Trophoblast cell (in vitro differentiated cells and primary cell): ENCODE results near the gene ARHGEF10L.

ENCODE experiments used
- DNase-seq, 2 donors: peaks; one replicate each; pipeline ENCODE4 v3.0.0-alpha.2; 2016
- H2AFZ ChIP-seq: 2 replicates; pipeline ENCODE4 v1.6.1; 2013; ENCODE audit warnings: low read length, moderate library complexity, mild to moderate bottlenecking; ENCODE audit not compliant: insufficient read depth, poor library complexity
- H2AK5ac ChIP-seq: 2 replicates; pipeline ENCODE4 v1.6.1; 2013; ENCODE audit warnings: mild to moderate bottlenecking, low read length
- H2BK120ac ChIP-seq: 2 replicates; pipeline ENCODE4 v1.6.1; 2013; ENCODE audit warnings: low read length, mild to moderate bottlenecking, moderate library complexity; ENCODE audit not compliant: insufficient read depth, poor library complexity
- H2BK12ac ChIP-seq: 2 replicates; pipeline ENCODE4 v1.6.1; 2013; ENCODE audit warnings: mild to moderate bottlenecking, low read length, moderate library complexity
- H2BK5ac ChIP-seq: 2 replicates; pipeline ENCODE4 v1.6.1; 2013; ENCODE audit warnings: low read length, low read depth, moderate library complexity, mild to moderate bottlenecking; ENCODE audit not compliant: poor library complexity
- H3K14ac ChIP-seq: 2 replicates; pipeline ENCODE4 v1.6.1; 2013; ENCODE audit warnings: mild to moderate bottlenecking, low read length
- H3K18ac ChIP-seq: 2 replicates; pipeline ENCODE4 v1.6.1; 2013; ENCODE audit warnings: mild to moderate bottlenecking, low read length
- H3K23ac ChIP-seq: 2 replicates; pipeline ENCODE4 v1.6.1; 2013; ENCODE audit warnings: low read length
- H3K27ac ChIP-seq: 2 replicates; pipeline ENCODE4 v1.5.1; 2013; ENCODE audit warnings: low read depth, mild to moderate bottlenecking, inconsistent platforms, low read length, moderate library complexity
- H3K27me3 ChIP-seq: 2 replicates; pipeline ENCODE4 v1.6.1; 2013; ENCODE audit warnings: inconsistent platforms, mild to moderate bottlenecking, low read length, moderate library complexity; ENCODE audit not compliant: insufficient read depth
- H3K36me3 ChIP-seq, 2 experiments: 1 replicate in 1 of 2; 2 replicates in 1 of 2; pipeline ENCODE4 v1.6.1; 2013; ENCODE audit warnings: low read length in 2 of 2, mild to moderate bottlenecking in 2 of 2, moderate library complexity in 1 of 2; ENCODE audit not compliant: insufficient read depth in 2 of 2, control insufficient read depth in 1 of 2
- H3K4ac ChIP-seq: 2 replicates; pipeline ENCODE4 v1.6.1; 2013; ENCODE audit warnings: low read depth, mild to moderate bottlenecking, low read length, moderate library complexity
- H3K4me1 ChIP-seq, 2 experiments: 1 replicate in 1 of 2; 2 replicates in 1 of 2; pipeline ENCODE4 v1.6.1; 2013; ENCODE audit warnings: low read length in 2 of 2, mild to moderate bottlenecking in 2 of 2, moderate library complexity in 1 of 2; ENCODE audit not compliant: insufficient read depth in 2 of 2, control insufficient read depth in 1 of 2
- H3K4me2 ChIP-seq: 2 replicates; pipeline ENCODE4 v1.6.1; 2013; ENCODE audit warnings: inconsistent platforms, mild to moderate bottlenecking, low read length, moderate library complexity
- H3K4me3 ChIP-seq: 2 replicates; pipeline ENCODE4 v1.5.1; 2013; ENCODE audit warnings: mild to moderate bottlenecking, low read depth, low read length, inconsistent platforms
- H3K79me1 ChIP-seq: one replicate; pipeline ENCODE4 v1.6.1; 2013; ENCODE audit warnings: low read length
- H3K79me2 ChIP-seq: 2 replicates; pipeline ENCODE4 v1.6.1; 2013; ENCODE audit warnings: low read length, mild to moderate bottlenecking; ENCODE audit not compliant: control insufficient read depth, insufficient read depth, poor library complexity
- H3K9ac ChIP-seq: 2 replicates; pipeline ENCODE4 v1.6.1; 2013; ENCODE audit warnings: mild to moderate bottlenecking, low read length
- H3K9me3 ChIP-seq: 2 replicates; pipeline ENCODE4 v1.6.1; 2013; ENCODE audit warnings: low read depth, mild to moderate bottlenecking, control low read depth, inconsistent platforms, low read length; ENCODE audit not compliant: insufficient read depth
- H4K12ac ChIP-seq: 2 replicates; pipeline ENCODE4 v1.6.1; 2013; ENCODE audit warnings: low read depth, mild to moderate bottlenecking, low read length, moderate library complexity
- H4K8ac ChIP-seq: 2 replicates; pipeline ENCODE4 v1.6.1; 2013; ENCODE audit warnings: low read depth, mild to moderate bottlenecking, low read length, moderate library complexity
- H4K91ac ChIP-seq: one replicate; pipeline ENCODE4 v1.6.1; 2013; ENCODE audit warnings: low read depth, mild to moderate bottlenecking, low read length, moderate library complexity
- WGBS: extraction: QIAGEN DNeasy Blood & Tissue Kit; methylation state at CpG from one replicate; pipeline ENCODE4 v1.1.7; 2013; ENCODE audit warnings: missing lambda C conversion rate; ENCODE audit not compliant: insufficient read length, insufficient coverage; ENCODE audit errors: extremely low coverage; 5-methylcytosine and 5-hydroxymethylcytosine counted together

Gene ARHGEF10L

DNA sequence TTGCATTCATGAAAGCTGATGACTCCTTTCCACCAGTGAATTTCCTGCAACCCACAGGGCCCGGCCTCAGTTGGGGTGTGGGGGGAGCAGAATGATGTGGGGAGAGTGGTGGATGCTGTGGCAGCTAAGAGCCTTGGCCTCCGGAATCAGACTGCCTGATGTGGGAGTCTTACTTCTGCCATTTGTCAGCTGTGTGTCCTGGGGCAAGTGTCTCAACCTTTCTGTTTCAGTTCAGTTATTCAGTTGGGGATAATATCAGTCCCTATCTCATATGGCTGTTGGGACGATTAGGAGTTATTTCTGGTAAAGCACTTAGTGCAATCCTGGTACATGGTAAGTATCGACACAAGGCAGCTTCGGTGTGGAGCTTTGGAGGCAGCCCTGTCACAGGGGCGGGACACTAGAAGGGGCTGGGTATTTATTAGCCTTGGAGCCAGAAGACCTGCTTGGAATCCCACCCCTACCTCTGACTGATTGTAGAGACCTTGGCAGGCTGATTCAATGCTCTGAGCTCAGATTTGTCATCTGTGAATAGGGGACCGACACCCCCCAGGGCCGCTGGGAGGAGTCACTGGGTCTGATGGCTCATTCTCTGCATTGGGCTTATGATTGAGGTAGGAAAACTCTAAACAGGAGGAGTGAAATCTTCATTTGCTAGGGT lies 19.6 kb downstream of the ARHGEF10L start:
- Histone ChIP-seq H2AFZ (no peak overlapping the region), H2BK12ac (no peak overlapping the region), H4K91ac (no peak overlapping the region), H2BK120ac (no peak overlapping the region), H3K18ac (no peak overlapping the region), H3K27ac (no peak overlapping the region), H3K9ac (no peak overlapping the region), H3K36me3 (no peaks in the 10 kb centered on the region), H3K79me2 (peaks cover 2% of the 10 kb centered on the region), H3K4me1 (peaks cover 2 to 8% of the 10 kb centered on the region in 2 experiments), H3K9me3 (no peaks in the 10 kb centered on the region), H3K4me3 (no peak overlapping the region), H3K4ac (no peak overlapping the region), H3K79me1 (no peaks in the 10 kb centered on the region), H3K14ac (no peak overlapping the region), H2AK5ac (no peak overlapping the region), H3K23ac (no peak overlapping the region), H3K27me3 (no peaks in the 10 kb centered on the region), H4K8ac (no peak overlapping the region), H3K4me2 (no peak overlapping the region), H2BK5ac (no peak overlapping the region), H4K12ac (no peak overlapping the region)
- no CpG with 5 or more reads among the region's 8 CpGs for WGBS
- no peak for DNase-seq

DNA sequence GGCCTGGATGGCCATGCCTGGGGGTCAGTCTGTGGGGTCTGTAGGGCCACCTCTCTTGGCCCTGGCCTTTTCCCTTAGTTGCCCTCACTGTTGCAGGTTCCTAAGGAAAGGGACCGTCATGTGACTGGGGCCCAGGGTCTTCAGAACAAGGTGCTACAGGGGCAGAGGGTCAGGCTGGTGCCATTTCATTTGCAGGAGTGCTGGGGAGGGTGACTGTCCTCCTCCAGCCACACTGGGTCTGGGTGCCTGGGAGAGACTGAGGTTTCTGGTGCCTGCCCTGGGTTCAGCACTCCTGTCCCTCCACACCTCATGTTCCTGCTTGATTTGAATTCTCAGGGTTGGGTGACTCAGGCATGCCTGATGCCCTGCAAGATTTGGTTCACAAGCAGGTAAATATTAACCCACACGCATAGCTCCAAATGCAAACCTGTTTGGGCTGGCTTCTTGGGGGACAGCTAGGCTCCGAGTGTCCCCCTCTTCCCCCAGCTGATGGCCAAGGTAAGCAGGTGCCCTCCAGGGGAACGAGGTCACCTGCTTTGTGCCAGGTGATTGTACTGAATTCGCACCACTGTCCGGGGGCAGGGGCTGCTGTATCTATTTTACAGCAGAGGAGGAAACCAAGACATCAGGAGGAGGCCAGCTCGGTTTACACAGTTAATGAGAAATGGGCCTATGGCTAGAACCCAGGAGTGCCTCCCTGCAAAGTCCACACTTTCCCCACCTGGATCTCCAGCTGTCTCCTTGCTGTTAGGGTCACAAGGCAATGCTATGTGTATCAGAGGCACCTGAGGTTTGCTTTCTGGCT lies 20.3 kb downstream of the ARHGEF10L start:
- Histone ChIP-seq H2BK12ac (no peak overlapping the region), H3K9me3 (no peaks in the 10 kb centered on the region), H3K36me3 (no peaks in the 10 kb centered on the region), H3K4me1 (peaks cover 2 to 6% of the 10 kb centered on the region in 2 experiments), H3K4ac (no peak overlapping the region), H3K4me3 (no peak overlapping the region), H3K4me2 (no peak overlapping the region), H3K79me1 (no peaks in the 10 kb centered on the region), H3K9ac (no peak overlapping the region), H3K79me2 (peaks cover 2% of the 10 kb centered on the region), H3K27ac (no peak overlapping the region), H3K14ac (no peak overlapping the region), H2AFZ (no peak overlapping the region), H2BK120ac (no peak overlapping the region), H2BK5ac (no peak overlapping the region), H2AK5ac (no peak overlapping the region), H3K27me3 (no peaks in the 10 kb centered on the region), H4K91ac (no peak overlapping the region), H3K18ac (peak overlapping the region; percentile 3), H4K12ac (no peak overlapping the region), H3K23ac (no peak overlapping the region), H4K8ac (no peak overlapping the region)
- WGBS: no CpG with 5 or more reads among the region's 7 CpGs
- DNase-seq: no peak

DNA sequence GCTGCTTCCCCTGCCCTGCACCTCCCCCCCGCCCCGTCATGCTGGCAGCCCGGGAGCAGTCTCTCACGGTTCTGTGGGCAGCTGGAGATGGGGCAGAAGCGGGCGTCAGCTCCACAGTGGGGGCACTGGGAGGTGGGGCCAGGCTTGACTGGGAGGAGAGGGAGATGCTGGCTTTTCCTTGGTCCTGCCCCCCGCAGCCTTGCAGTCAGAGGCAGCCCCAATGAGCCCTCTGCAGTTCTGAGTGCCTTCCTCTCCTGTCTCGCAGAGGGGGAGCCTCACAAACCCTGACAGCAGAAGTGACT lies 21.7 kb downstream of the ARHGEF10L start:
- no peak overlapping the region for H2BK5ac ChIP-seq
- no peaks in the 10 kb centered on the region for H3K79me1 ChIP-seq
- no peak overlapping the region for H3K4me2 ChIP-seq
- H3K4me1 ChIP-seq: peaks cover 2 to 6% of the 10 kb centered on the region in 2 experiments
- no peak overlapping the region for H3K9ac ChIP-seq
- H2AK5ac ChIP-seq: no peak overlapping the region
- peak overlapping the region; percentile 16 for H2BK12ac ChIP-seq
- no peak overlapping the region for H3K4ac ChIP-seq
- no peak overlapping the region for H3K23ac ChIP-seq
- peaks cover 2% of the 10 kb centered on the region for H3K79me2 ChIP-seq
- H3K4me3 ChIP-seq: no peak overlapping the region
- H3K9me3 ChIP-seq: no peaks in the 10 kb centered on the region
- H3K14ac ChIP-seq: no peak overlapping the region
- no peak overlapping the region for H4K8ac ChIP-seq
- H4K91ac ChIP-seq: peak overlapping the region; percentile 15
- peak overlapping the region; percentile 14 for H2BK120ac ChIP-seq
- no peaks in the 10 kb centered on the region for H3K36me3 ChIP-seq
- no peak overlapping the region for H3K27ac ChIP-seq
- DNase-seq: no peak
- H3K18ac ChIP-seq: peak overlapping the region; percentile 46
- H2AFZ ChIP-seq: no peak overlapping the region
- WGBS: no CpG with 5 or more reads among the region's 8 CpGs
- H3K27me3 ChIP-seq: no peaks in the 10 kb centered on the region
- H4K12ac ChIP-seq: no peak overlapping the region

DNA sequence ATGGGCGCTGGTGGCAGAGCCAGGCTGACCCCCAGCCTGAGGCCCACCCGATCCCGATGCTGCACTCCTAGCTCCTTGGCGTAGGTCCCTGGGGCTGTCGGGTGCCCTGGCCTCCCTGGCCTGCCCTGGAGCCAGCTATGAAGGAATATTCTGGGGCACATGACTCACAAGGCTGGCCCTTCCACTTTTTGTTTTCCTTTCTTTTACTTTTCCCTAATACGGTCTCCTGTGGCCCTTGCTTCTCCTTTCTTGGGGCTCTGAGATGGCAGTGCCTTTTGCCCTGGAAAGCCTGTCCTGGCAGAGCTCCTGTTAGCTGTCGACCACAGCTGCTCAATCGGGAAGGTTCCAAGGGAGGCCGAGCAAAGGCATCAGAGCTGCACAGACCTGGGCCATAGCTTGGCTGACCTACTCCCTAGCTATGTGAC lies 22.1 kb downstream of the ARHGEF10L start:
- no peak overlapping the region for H3K4me3 ChIP-seq

More for the DNA sequence above, 22.1 kb downstream of the ARHGEF10L start:
- Histone ChIP-seq H3K9me3 (no peaks in the 10 kb centered on the region), H4K91ac (no peak overlapping the region), H3K79me1 (no peaks in the 10 kb centered on the region), H4K8ac (no peak overlapping the region), H3K27me3 (no peaks in the 10 kb centered on the region), H2BK120ac (no peak overlapping the region), H4K12ac (no peak overlapping the region), H2AFZ (no peak overlapping the region), H2BK5ac (no peak overlapping the region), H3K4me1 (peaks cover 2 to 6% of the 10 kb centered on the region in 2 experiments), H3K14ac (no peak overlapping the region), H2AK5ac (no peak overlapping the region), H2BK12ac (no peak overlapping the region), H3K4ac (no peak overlapping the region), H3K18ac (peak overlapping the region; percentile 46), H3K9ac (no peak overlapping the region), H3K23ac (no peak overlapping the region), H3K27ac (no peak overlapping the region), H3K79me2 (peaks cover 2% of the 10 kb centered on the region), H3K36me3 (no peaks in the 10 kb centered on the region), H3K4me2 (no peak overlapping the region)
- DNase-seq: peak in 1 of 2 donors; percentile 16
- WGBS: no CpG with 5 or more reads among the region's 9 CpGs
